HG03432 (cell line): ENCODE data around the gene OR12D3.
"Not testable (repeated sequence)": the region's sequence is repeated elsewhere in the genome, so short reads cannot be mapped to it uniquely, and the experiment has no call there.

Experiments used
- ATAC-seq: cut with Tn5 transposase; IDR thresholded peaks from one replicate; pipeline ENCODE4 v1.9.1; 2021; ENCODE audit warnings: mild to moderate bottlenecking, moderate library complexity; ENCODE audit not compliant: unreplicated experiment

Gene OR12D3, protein sequence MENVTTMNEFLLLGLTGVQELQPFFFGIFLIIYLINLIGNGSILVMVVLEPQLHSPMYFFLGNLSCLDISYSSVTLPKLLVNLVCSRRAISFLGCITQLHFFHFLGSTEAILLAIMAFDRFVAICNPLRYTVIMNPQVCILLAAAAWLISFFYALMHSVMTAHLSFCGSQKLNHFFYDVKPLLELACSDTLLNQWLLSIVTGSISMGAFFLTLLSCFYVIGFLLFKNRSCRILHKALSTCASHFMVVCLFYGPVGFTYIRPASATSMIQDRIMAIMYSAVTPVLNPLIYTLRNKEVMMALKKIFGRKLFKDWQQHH

DNA sequence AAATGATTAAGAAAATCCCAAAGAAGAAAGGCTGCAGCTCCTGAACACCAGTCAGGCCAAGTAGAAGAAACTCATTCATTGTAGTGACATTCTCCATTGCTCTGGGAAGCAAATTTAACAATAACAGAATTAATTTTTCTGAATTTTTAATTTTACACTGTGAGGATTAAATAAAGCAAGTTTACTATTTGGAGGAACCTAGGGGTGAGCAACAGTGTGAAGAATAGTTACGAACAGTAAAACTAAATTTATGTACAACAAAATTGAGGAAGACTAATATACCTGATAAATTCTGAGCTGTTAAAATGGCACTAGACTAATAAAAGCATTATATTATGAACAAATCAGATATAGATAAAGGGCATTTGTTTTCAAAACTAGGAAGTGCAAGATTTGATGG lies at the start of gene OR12D3:
Gene OR12D3 (minus strand): TSS at position 101 of the 400 bp plus-strand sequence. CDS start 4 bp downstream, at position 97.
- ATAC-seq, result no peak

DNA sequence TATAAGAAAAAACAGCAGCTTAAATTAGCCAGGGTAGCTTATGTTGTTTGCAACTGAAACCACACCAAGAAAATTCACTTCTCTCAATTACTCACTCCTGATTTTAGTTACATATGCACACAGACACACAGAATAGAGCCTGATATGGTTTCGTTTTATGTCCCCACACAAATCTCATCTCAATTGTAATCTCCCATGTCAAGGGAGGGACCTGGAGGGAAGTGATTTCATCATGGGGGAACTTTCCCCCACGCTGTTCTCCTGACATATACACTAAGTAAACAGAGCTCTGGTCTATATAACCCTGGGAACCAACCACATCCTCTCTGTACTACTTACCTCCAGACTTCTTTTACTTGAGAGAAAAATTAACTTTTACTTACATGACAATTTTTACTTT lies 49.5 kb upstream of the OR12D3 start:
- no peak for ATAC-seq

DNA sequence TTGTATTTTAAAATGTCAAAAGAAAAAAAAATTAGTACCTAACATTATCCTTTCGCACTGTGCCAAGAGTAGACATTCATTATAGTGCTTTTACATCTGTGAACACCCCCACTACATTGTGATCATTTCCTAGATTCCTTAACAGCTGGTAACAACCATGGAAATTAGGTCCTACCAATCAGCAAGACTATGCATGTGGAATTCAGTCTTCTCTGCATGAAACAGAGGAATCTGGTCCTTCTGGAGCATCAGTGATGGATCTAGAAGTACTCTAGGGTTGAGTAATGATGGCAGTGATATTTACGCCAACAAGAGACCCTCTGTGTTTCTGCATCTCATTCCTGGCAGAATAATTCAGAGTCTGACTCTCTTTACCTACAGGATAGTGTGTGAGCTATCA lies 49.1 kb upstream of the OR12D3 start:
- ATAC-seq, result no peak

GRCh38 chr6:29419516-29419915 lies 44.4 kb upstream of the OR12D3 start:
- ATAC-seq, result no peak

- no peak for ATAC-seq
Observed at GRCh38 chr6:29414588-29414987, 39.5 kb upstream of the OR12D3 start, which contains the start of gene OR12D1. OR12D1 (plus strand) TSS chr6:29414928.

- ATAC-seq, result no peak
Observed at GRCh38 chr6:29403801-29404200, 28.7 kb upstream of the OR12D3 start.

- ATAC-seq, result no peak
Observed at GRCh38 chr6:29399525-29399924, 24.4 kb upstream of the OR12D3 start.

- ATAC-seq, result no peak
Observed at GRCh38 chr6:29395331-29395730, 20.2 kb upstream of the OR12D3 start, which contains the start of gene OR12D2. OR12D2 (plus strand) TSS chr6:29395631; CDS start chr6:29396700, 1,069 bp downstream.

- ATAC-seq, result no peak
Observed at GRCh38 chr6:29388533-29388932, 13.4 kb upstream of the OR12D3 start.

GRCh38 chr6:29376003-29376402 lies 912 bp upstream of the OR12D3 start:
- no peak for ATAC-seq

GRCh38 chr6:29368765-29369164 lies 6.3 kb downstream of the OR12D3 start, which contains the start of gene OR5V1:
OR5V1 (minus strand) TSS chr6:29368865; CDS start chr6:29356195, 12,670 bp downstream.
- no peak for ATAC-seq

DNA sequence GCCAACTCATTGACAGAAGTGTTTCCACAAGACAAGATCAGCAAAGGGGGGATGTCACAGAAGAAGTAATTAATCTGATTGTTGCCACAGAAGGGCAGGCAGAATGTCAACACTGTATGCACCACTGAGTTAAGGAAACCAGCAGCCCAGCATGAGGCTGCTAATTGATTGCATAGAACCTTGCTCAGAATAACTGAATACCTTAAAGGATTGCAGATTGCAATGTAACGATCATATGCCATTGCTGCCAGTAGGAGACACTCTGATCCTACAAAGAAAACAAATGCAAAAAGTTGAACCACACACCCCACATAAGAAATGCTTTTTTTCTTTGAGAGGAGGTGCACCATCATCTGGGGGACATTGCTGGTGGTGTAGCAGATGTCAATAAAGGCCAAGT lies 19.5 kb downstream of the OR12D3 start:
- ATAC-seq, result no peak

- no peak for ATAC-seq
Observed at GRCh38 chr6:29354980-29355379, 20.1 kb downstream of the OR12D3 start.

- not testable (repeated sequence) for ATAC-seq
Observed at GRCh38 chr6:29349348-29349747, 25.7 kb downstream of the OR12D3 start.

GRCh38 chr6:29345380-29345779 lies 29.7 kb downstream of the OR12D3 start:
- no peak for ATAC-seq

- no peak for ATAC-seq
Observed at GRCh38 chr6:29336269-29336668, 38.8 kb downstream of the OR12D3 start.

- no peak for ATAC-seq
Observed at GRCh38 chr6:29332676-29333075, 42.4 kb downstream of the OR12D3 start.

GRCh38 chr6:29325777-29326176 lies 49.3 kb downstream of the OR12D3 start:
- ATAC-seq, result no peak
